Dermis blood vessel endothelial cell (primary cell): Measurements from ENCODE around the gene CPXM1. TPM values are rescaled to one million over a fixed set of nuclear protein-coding genes. Genes with fewer than 3 reads are reported as not detected.

Experiments
- DNase-seq: peaks from one replicate; pipeline ENCODE4 v3.0.0; 2010
- total RNA-seq: library from RNA; depleted of rRNA; stranded (reverse); fragments of >200 nt; gene quantifications from 2 replicates; pipeline ENCODE4 v1.2.3, GENCODE V29; 2014

Gene CPXM1
- total RNA-seq, 1 donor from 2014 or later, result 0.34 TPM

- no peak for DNase-seq
Measured at GRCh38 chr20:2747676-2748235, 52.7 kb downstream of the CPXM1 start.

GRCh38 chr20:2746636-2747265 lies 53.7 kb downstream of the CPXM1 start:
- no peak for DNase-seq

GRCh38 chr20:2745936-2746635 lies 54.3 kb downstream of the CPXM1 start:
- DNase-seq, result no peak

- no peak for DNase-seq
Measured at GRCh38 chr20:2745060-2745910, 55.1 kb downstream of the CPXM1 start.

Other genes with a start within 250 kb of the CPXM1 start
- gene NOP56, start 148.0 kb downstream of the CPXM1 start, total RNA-seq, result 149 and 182 TPM in 2 replicates
- gene IDH3B, start 136.4 kb downstream of the CPXM1 start, total RNA-seq, result 118 and 131 TPM in 2 replicates
- 1.0 and 2.4 TPM in 2 replicates for gene EBF4, start 107.8 kb downstream of the CPXM1 start, total RNA-seq
- not detected in 2 replicates for gene C20orf141, start 14.4 kb upstream of the CPXM1 start, total RNA-seq
- gene TMEM239, start 15.7 kb upstream of the CPXM1 start, total RNA-seq, result not detected in 2 replicates
- gene PCED1A, start 40.0 kb upstream of the CPXM1 start, total RNA-seq, result 19.8 and 42.2 TPM in 2 replicates
- gene VPS16, start 40.1 kb upstream of the CPXM1 start, total RNA-seq, result 51.6 and 52.4 TPM in 2 replicates
- gene PTPRA, start 72.9 kb upstream of the CPXM1 start, total RNA-seq, result 27.9 and 37.1 TPM in 2 replicates
- gene GNRH2, start 243.0 kb upstream of the CPXM1 start, total RNA-seq, result not detected in 2 replicates
- gene MRPS26, start 245.4 kb upstream of the CPXM1 start, total RNA-seq, result 34.5 and 37.6 TPM in 2 replicates